NCI-H1436 treated with DMSO at 0.1 percent for 48 hours (cell line): Measurements from ENCODE around the gene HBM.
"Not testable (repeated sequence)": the region's sequence is repeated elsewhere in the genome, so short reads cannot be mapped to it uniquely, and the experiment has no call there.

Experiments
- DNase-seq: peaks from one replicate; lab custom pipeline; 2025; lab: John Stamatoyannopoulos, UW

The HBM gene

DNA sequence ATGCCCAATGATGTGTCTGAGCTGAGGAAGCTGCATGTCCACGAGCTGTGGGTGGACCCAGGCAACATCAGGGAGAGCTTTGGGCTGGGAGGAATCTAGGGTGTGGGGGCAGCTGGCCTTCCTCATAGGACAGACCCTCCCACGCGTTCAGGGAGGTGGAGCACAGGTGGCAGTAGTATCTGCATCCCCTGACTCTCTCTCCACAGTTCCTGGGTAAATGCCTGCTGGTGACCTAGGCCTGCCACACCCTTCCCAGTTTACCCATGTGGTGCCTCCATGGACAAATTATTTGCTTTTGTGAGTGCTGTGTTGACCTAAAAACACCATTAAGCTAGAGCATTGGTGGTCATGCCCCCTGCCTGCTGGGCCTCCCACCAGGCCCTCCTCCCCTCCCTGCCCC lies 3.2 kb downstream of the HBM start:
- DNase-seq, result no peak

GRCh38 chr16:170088-170507 lies 4.3 kb downstream of the HBM start:
- DNase-seq, result not testable (repeated sequence)

- DNase-seq, result no peak
Measured at GRCh38 chr16:170788-171187, 5.0 kb downstream of the HBM start.

GRCh38 chr16:172374-172941 lies 6.7 kb downstream of the HBM start, which contains the start of gene HBA2:
TSS of gene HBA2 (plus strand) at chr16:172876. CDS start at chr16:172913, 37 bp downstream.
- not testable (repeated sequence) for DNase-seq

DNA sequence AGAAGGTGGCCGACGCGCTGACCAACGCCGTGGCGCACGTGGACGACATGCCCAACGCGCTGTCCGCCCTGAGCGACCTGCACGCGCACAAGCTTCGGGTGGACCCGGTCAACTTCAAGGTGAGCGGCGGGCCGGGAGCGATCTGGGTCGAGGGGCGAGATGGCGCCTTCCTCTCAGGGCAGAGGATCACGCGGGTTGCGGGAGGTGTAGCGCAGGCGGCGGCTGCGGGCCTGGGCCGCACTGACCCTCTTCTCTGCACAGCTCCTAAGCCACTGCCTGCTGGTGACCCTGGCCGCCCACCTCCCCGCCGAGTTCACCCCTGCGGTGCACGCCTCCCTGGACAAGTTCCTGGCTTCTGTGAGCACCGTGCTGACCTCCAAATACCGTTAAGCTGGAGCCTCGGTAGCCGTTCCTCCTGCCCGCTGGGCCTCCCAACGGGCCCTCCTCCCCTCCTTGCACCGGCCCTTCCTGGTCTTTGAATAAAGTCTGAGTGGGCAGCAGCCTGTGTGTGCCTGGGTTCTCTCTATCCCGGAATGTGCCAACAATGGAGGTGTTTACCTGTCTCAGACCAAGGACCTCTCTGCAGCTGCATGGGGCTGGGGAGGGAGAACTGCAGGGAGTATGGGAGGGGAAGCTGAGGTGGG lies 7.6 kb downstream of the HBM start:
- DNase-seq, result not testable (repeated sequence)

DNA sequence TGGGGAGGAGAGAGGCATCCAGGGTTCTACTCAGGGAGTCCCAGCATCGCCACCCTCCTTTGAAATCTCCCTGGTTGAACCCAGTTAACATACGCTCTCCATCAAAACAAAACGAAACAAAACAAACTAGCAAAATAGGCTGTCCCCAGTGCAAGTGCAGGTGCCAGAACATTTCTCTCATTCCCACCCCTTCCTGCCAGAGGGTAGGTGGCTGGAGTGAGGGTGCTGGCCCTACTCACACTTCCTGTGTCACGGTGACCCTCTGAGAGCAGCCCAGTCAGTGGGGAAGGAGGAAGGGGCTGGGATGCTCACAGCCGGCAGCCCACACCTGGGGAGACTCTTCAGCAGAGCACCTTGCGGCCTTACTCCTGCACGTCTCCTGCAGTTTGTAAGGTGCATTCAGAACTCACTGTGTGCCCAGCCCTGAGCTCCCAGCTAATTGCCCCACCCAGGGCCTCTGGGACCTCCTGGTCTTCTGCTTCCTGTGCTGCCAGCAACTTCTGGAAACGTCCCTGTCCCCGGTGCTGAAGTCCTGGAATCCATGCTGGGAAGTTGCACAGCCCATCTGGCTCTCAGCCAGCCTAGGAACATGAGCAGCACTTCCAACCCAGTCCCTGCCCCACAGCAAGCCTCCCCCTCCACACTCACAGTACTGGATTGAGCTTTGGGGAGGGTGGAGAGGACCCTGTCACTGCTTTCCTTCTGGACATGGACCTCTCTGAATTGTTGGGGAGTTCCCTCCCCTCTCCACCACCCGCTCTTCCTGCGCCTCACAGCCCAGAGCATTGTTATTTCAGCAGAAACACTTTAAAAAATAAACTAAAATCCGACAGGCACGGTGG lies 8.4 kb downstream of the HBM start:
- not testable (repeated sequence) for DNase-seq

GRCh38 chr16:175011-175949 lies 9.5 kb downstream of the HBM start:
- DNase-seq, result no peak

DNA sequence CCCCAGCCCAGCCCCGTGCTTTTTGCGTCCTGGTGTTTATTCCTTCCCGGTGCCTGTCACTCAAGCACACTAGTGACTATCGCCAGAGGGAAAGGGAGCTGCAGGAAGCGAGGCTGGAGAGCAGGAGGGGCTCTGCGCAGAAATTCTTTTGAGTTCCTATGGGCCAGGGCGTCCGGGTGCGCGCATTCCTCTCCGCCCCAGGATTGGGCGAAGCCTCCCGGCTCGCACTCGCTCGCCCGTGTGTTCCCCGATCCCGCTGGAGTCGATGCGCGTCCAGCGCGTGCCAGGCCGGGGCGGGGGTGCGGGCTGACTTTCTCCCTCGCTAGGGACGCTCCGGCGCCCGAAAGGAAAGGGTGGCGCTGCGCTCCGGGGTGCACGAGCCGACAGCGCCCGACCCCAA lies 10.2 kb downstream of the HBM start:
- not testable (repeated sequence) for DNase-seq

- DNase-seq, result not testable (repeated sequence)
Measured at GRCh38 chr16:176477-177382, 11.0 kb downstream of the HBM start, which contains the start of gene HBA1. TSS of gene HBA1 (plus strand) at chr16:176680. CDS start at chr16:176717, 37 bp downstream.

DNA sequence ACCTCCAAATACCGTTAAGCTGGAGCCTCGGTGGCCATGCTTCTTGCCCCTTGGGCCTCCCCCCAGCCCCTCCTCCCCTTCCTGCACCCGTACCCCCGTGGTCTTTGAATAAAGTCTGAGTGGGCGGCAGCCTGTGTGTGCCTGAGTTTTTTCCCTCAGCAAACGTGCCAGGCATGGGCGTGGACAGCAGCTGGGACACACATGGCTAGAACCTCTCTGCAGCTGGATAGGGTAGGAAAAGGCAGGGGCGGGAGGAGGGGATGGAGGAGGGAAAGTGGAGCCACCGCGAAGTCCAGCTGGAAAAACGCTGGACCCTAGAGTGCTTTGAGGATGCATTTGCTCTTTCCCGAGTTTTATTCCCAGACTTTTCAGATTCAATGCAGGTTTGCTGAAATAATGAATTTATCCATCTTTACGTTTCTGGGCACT lies 11.6 kb downstream of the HBM start:
- DNase-seq, result peak; percentile 34

- DNase-seq, result no peak
Measured at GRCh38 chr16:177981-178667, 12.3 kb downstream of the HBM start.

DNA sequence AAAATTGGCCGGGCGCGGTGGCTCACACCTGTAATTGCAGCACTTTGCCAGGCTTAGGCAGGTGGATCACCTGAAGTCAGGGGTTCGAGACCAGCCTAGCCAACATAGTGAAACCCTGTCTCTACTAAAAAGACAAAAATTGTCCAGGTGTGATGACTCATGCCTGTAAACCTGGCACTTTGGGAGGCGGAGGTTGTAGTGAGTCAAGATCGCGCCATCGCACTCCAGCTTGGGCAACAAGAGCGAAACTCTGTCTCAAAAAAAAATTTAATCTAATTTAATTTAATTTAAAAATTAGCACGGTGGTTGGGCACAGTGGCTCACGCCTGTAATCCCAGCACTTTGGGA lies 12.9 kb downstream of the HBM start:
- no peak for DNase-seq

DNA sequence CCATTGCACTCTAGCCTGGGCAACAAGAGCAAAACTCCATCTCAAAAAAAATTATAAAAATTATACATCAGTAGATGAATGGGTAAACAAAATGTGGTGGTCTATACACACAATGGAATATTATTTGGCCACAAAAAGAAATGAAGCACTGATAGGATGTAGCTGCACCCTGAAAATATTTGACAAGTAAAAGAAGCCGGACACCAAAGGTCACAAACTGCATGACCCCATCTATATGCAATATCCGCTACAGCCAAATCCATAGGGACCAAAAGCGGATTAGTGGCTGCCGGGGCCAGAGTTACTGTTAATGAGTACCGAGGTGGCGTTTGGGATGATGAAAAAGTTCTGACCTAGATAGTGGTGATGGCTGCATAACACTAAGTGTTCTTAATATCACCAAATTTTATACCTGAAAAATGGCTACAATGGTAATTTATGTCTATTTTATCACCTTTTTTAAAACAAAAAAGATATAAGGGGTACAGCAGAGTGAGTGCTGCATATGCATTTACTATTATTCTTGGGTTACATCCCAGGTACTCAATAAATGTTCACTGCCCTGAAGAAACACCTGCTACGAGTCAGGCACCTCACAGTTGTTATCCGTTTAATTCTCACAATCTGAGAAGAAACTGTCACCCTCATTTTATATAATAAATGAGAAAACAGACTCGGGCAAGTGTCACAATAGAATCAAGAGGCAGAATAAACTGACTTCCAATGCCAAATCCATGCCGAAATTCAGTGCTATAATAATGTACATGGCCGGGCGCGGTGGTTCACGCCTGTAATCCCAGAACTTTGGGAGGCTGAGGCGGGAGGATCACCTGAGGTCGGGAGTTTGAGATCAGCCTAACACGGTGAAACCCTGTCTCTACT lies 13.7 kb downstream of the HBM start:
- no peak for DNase-seq

DNA sequence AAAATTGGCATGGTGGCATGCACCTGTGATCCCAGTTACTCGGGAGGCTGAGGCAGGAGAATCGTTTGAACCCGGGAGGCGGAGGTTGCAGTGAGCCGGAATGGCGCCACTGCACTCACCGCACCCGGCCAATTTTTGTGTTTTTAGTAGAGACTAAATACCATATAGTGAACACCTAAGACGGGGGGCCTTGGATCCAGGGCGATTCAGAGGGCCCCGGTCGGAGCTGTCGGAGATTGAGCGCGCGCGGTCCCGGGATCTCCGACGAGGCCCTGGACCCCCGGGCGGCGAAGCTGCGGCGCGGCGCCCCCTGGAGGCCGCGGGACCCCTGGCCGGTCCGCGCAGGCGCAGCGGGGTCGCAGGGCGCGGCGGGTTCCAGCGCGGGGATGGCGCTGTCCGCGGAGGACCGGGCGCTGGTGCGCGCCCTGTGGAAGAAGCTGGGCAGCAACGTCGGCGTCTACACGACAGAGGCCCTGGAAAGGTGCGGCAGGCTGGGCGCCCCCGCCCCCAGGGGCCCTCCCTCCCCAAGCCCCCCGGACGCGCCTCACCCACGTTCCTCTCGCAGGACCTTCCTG lies 14.4 kb downstream of the HBM start, which contains the start of gene HBQ1:
TSS of gene HBQ1 (plus strand) at position 359 of the 575 bp plus-strand sequence. CDS start at position 387, 28 bp downstream.
- DNase-seq, result no peak

- DNase-seq, result peak; percentile 61
Measured at GRCh38 chr16:180681-181564, 15.1 kb downstream of the HBM start.

DNA sequence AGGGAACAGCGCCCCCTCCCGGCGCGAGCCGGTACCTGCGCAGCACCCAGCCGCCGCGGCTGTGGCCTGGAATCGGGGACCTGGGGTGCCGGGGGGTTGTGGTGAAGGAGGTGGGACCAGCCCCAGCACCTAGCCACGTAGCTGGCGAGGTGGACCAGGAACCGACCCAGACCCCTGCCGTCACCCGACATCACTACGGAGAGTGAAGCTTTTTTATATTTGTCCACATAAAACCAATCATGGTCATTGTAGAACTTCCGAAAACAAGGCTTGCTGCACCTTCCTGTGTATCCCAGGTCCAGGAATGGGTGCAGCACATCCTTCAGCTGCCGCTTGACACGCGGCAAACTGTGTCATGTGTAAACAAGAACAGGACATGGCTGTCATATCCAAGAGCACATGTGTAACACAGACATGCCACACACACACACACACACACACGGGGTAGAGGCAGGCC lies 15.8 kb downstream of the HBM start:
- DNase-seq, result no peak

- DNase-seq, result no peak
Measured at GRCh38 chr16:183005-183404, 17.2 kb downstream of the HBM start.
